Measurements from ENCODE around the gene FBXO10.

GRCh38 chr9:37604296-37604695 is 28.1 kb upstream of the FBXO10 start:
- no peak for TF ChIP-seq ATF3 (IDR thresholded peaks at IDR 0.05; ENCODE audit: insufficient read depth, low read depth, low read length)
- TF ChIP-seq TEAD4 (IDR thresholded peaks at IDR 0.05; ENCODE audit: low read depth, low read length), result no peak
- no peak for TF ChIP-seq CTCF (IDR thresholded peaks at IDR 0.05; ENCODE audit: control extremely low read depth in 1 of 3, insufficient read depth in 1 of 3, low read depth in 1 of 3, low read length in 3 of 3)
- TF ChIP-seq CHD2 (IDR thresholded peaks at IDR 0.05; ENCODE audit: low read length), result no peak
- TF ChIP-seq SP4 (IDR thresholded peaks at IDR 0.05; ENCODE audit: low read length), result no peak
